ENCODE measurements around the gene ZNF710.

Gene ZNF710

DNA sequence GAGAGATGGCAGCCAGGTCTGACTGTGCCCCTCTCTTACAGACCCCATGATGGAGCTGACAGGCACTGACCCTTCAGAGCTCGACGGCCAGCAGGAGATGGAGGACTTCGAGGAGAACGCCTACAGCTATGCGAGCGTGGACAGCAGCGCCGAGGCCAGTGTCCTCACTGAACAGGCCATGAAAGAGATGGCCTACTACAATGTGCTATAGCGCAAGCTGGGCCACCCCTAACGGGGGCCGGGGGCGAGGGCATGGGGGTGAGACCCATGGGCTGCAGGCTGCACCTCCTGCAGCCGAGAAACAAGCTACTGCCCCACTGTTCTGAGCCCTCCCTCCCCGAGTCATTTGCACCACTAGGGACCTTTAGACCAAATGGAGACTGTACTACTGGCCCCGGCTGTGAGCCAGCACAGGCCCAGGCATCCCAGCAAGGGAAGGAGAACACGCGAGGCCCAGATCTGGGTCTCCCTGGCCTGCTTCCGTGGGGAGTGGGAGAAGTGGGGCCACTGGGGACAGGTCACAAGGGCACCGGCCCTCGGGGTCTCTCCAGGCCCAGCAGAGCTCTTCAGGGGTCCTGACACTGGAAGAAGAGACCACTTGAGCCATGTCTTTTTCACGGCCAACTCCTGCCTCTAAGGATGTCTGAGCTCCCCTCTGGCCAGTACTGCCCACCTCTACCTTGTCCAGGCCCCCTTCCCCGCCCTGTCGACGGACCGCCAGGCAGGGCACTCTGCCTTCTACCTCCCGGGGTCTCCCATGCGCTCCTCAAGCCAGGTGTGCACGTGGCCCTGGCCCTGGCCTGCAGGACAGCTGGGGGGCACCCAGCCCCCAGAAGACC lies 78.7 kb downstream of the ZNF710 start:
- no peak for DNase-seq (ENCODE audit: low spot score)

DNA sequence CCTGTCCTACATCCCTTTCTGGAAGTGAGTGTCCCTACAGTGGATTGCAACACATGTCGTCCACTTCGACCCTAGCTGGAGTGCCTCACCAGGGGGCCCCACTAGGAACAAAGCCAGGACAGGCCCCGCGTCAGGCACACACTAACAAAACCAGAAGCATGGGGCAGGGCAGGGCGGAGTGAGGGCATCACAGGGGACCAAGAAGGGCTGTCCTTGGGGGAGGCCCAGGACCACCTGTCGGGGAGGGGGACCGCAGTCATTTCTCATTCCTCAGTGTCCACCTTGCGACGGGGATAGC lies 79.3 kb downstream of the ZNF710 start:
- DNase-seq (ENCODE audit: low spot score) = no peak

DNA sequence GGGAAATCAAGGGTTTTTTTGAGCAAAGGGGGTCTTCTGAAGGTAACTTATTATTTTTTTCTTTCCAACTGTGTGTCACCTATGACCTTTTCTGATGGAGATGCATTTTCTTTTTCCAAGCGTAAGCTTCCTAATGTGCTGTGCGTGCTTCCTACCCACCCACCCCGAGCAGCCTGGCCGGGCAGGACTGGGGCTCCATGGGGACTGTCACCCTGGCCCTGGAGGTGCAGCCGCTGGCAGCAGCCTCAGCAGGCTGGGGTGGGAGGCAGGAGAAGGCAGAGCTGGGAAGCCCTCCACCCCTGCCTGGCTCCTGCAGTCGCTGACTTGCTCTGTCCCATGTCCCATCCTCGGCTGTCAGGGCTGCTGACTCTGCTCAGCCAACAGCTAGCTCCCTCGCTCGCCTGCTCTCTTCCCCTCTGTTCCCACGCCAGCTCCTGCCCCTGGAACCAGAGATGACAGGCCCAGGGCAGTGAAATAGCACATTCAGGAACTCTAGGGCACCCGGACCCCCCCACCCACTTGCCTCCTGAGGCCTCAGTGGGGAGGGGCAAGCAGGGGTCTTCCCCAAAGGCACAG lies 79.8 kb downstream of the ZNF710 start:
- DNase-seq (ENCODE audit: low spot score) = no peak

DNA sequence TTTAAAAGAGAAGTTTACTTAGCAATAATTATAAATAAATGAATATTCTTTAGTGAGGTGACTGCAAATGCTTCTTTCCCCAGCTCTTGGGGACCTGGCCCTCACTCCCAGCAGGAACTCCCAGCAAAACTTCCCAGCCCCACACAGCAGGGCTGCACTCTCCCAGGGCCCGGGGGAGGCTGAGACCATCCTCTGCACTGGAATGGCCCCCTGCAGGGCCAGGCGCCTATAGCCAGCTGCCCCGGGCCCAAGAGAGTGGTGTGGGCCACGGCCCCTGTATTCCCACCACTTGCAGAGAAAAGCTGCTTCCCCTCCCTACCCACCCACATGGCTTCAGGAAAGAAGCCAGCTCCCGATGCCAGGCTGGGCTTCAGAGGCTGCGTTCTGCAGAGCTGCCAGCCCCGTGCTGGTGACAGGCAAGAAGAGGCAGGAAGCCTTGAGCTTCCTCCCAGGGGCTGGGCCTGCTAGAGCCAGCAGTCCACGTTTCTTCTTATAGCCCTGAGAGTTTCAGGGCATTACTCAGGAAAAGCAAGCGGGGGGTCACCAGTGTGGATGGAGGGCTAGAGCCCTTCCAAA lies 81.1 kb downstream of the ZNF710 start:
- no peak for DNase-seq (ENCODE audit: low spot score)

DNA sequence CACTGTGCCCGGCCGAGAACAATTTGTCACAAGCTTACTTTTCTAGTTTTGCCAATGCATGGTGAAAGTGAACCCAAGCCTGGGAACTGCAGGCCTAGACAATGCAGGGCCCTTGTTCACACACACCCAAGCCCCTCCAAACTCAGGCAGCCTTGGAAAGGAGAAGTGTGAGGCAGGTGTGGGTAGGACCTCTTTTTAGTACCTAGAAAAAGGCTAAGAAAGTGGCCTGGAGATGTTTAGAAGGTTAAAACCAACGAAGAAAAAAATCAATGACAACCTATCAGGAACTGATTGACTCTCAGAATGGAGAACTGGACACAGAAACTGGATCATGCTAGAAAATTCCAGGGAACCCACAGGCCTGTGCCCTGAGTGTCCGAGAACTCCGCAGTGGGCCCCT lies 82.3 kb downstream of the ZNF710 start:
- DNase-seq (ENCODE audit: low spot score) = no peak

DNA sequence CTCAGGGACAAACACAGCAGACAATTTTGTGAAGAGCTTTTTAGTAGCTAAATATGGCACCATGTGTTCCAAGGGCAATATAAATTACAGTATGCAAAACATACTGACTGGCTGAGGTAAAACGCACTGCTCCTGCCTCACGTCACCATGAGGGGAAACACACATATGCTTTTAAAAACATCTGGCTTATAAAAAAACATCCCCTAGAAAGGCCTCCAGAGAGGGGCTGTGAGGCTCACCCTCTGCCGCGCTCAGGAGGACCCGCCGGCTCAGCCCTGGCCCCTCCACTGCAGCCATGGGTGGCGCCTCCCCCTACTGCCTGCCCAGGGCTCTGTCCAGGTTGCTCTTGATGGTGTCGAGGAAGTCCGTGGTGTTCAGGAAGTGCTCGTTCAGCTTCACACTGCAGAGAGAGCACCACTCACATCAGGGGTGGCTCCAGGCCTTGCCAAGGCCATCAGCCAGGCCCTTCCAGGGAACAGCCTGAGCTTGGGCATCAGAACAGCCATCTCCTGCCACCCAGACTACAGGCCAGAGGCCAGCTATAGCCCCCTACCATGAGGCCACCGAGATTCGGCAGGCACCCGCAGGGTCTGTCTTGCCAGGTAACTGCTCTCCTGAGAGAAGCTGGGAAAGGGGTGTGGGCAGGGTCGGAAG lies 83.0 kb downstream of the ZNF710 start:
- DNase-seq (ENCODE audit: low spot score) = no peak

DNA sequence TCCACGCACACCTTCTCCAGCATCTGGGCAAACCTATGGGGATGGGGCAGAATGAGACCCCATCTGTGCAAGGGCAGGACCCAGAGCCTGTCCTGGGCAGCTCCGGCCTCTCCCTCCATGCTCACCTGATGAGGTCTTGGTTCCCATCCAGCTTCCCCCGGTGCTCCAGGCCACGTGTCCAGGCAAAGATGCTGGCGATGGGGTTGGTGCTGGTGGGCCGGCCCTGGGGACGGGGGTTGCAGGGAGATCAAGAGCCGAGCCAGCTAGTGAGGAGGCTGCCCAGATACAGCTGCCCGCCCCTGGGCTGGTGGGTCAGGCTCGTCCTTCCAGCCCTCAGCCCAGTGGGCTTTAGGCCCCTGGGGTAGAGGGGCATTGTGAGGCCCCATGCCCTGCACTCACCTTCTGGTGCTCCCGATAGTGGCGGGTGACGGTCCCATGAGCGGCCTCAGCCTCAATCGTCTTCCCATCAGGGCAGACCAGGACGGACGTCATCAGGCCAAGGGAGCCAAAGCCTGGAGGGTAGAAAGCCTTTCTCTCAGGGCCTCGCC lies 83.8 kb downstream of the ZNF710 start:
- DNase-seq (ENCODE audit: low spot score) = no peak

DNA sequence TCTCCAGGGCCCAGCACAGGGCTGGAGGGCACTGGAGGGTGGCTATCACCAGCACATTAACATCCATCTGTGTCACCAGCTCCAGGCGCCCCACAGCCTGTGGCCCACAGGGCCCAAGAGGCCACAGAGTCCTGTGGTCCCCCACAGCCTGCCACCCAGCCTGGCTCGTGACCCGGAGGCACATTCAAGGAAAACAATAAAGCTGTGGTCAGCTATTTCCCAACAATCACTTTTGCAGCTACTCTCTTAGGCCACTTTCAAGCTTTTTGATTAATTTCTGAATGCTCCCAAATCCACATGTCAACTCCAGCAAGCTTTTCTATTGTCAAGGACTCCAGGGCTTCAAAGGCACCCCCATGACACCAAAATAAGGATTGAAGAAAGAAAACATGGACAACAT lies 84.4 kb downstream of the ZNF710 start:
- no peak for DNase-seq (ENCODE audit: low spot score)

DNA sequence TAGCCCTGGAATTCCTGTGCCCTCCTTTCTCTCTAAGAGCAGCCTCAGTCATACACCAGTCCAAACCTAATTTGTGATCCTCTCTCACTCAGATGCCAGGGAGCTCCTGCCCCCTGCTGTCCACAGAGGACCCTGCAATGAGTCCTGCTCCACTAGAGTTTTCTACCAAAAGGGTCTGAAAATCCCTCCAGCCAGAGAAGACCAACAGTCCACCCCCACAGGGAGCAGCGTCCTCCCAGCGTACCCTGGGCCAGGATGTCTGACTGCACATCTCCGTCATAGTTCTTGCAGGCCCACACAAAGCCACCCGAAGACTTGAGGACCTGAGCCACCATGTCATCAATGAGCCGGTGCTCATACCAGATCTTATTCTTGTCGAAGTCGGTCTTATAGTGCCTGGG lies 85.7 kb downstream of the ZNF710 start:
- DNase-seq (ENCODE audit: low spot score) = peak; percentile 38

DNA sequence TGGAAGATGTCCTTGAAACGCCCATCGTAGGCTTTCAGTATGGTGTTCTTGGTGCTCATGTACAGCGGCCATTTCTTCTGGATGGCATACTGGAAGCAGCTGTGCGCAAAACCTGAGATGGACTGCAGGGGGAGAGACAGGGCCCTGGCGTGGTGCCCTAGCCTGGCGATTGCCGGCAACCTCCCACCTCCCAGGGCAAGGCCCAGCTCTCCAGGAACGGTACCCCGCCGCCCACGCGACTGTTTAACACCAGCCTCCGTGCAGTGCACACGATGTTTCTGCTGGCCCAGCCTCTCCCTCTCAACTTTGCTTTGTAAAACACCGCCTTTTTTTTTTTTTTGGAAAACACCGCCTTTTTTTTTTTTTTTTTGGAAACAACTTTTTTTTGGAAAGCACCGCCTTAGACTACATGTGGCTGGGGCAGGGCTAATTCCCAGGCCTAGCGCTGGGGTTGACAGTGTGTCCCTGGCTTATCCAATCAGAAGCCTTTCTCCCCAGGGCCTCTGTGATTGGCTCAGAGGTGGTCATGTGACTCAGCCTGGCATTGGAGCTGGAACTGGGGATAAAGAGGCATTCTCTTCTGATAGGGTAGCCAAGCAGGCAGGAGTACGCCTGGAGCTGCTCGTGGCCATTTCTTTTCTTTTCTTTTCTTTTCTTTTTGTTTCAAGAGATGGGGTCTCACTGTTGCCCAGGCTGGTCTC lies 86.5 kb downstream of the ZNF710 start:
- peak; percentile 32 for DNase-seq (ENCODE audit: low spot score)

DNA sequence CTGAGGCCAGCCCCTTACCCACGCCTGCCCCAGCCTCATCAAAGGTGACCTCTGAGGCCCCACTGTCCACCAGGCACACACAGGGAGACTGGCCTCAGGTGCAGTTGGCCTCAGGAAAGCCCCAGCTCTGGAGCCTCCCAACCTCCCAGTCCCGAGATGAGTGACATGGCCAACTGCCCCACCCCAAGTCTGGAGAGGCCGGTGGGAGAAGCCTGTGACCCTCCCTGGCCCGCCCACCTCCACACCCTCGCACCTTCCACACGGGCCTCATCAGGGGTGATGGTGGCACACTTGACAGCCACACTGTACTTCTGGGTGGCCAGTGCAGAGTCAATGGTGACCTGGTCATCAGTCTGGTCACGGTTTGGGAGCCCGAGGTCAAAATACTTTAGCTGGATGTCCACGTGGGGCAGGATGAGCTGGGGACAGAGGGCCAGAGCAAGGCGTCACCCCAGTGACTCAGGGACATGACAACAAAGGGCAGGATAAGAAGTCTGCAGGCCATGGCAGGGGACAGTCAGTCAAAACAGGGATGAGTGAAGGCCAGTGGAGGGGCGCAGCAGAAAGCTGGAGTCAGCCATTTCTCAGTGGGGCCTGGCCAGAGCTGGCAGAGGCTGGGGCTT lies 89.2 kb downstream of the ZNF710 start:
- DNase-seq (ENCODE audit: low spot score) = no peak

DNA sequence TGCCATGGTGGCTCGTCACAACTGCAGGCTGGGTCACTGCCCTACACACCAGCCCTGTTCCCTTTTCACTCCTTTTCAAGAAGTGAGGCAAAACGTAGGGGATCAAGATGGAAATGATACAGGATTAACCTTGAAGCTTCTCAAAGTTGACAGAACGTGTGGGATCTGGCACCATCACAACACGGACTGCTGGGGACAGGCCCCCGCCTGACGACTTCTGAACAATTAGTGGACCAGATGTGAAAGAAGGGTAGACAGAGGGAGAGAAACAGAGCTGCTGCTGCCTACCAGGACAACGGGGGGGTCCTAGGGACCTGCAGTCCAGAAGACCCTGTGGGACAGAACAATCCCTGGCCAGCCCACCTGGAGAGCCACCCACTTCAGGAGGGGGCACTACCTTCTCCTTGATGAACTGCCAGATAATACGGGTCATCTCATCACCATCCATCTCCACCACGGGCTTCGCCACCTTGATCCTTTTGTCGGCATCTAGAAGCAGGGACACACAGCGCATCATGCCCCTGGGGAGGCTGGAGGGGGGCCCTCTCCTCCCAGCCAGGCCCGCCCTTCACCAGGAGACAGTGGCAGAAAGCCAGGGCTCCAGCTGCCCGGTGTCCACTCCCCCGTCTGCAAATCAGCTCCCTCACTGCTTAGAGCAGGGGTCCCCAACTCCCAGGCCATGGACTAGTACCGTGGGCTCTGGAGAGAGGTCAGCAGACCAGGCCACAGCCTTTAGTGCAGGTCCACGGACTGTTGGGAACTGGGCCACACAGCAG lies 90.2 kb downstream of the ZNF710 start:
- no peak for DNase-seq (ENCODE audit: low spot score)

DNA sequence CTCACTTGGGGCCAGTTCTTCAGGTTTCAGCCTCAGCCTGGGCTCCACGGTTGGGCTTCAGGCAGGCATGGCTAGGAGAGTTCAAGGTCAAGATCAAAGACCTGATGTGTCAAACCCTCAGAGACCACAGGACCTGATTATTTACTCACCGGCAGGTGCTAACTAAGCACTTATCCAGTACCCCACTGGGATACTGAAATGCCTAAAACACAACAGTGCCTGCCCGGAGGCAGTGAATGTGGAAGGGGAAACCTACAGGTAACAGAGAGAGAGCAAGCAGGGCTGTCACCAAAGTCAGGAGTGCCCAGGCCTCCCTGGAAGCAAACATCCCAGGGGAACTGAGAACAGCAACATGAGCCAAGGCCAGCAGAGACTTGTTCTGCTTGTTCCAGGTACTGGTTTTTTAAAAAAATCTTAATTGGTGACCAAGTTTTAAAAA lies 94.4 kb downstream of the ZNF710 start:
- DNase-seq (ENCODE audit: low spot score) = no peak

DNA sequence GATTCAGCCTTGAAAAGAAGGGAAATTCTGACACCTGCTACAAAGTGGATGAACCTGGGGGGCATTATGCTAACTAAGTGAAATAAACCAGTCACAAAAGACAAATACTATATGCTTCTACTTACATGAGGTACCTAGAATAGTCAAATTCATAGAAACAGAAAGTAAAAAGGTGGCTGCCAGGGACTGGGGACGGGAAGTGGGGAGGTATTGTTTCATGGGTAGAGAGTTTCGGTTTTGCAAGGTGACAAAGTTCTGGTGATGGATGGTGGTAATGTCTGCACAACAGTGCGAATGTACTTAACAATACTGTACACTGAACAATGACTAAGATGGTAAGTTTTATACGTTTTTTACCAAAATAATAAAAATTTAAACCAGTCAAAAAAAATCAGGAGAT lies 96.4 kb downstream of the ZNF710 start:
- DNase-seq (ENCODE audit: low spot score) = no peak

DNA sequence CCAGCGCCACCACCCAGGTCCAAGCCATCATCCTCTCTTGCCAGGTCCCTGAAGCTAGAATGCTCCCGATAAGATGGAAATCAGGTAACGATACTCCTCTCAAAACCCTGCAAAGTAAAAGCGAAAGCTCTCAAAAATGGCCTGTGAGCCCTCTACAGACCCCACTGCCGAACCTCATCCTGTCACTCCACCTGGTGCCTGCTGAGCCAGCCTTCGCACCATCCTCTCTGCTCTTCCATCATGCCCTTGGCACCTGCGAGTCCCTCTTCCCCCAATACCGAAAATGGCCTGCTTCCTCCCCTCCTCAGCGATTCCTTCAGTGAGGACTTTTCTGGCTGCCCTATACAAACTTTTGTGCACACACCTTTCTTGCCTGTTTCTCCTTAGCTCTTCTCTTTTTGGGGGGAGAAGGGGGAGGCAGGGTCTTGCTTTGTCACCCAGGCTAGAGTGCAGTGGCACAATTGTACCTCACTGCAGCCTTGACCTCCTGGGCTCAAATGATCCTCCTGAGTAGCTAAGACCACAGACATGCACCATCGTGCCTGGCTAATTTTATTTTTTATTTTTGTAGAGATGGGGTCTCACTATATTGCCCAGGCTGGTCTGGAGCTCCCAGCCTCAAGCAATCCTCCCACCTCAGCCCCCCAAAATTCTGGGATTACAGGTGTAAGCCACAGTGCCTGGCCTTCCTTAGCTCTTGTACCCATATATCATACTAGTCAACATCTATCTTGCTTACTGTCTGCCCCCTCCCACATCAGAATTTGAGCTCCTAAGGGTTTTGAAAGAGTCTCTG lies 98.1 kb downstream of the ZNF710 start:
- no peak for DNase-seq (ENCODE audit: low spot score)

DNA sequence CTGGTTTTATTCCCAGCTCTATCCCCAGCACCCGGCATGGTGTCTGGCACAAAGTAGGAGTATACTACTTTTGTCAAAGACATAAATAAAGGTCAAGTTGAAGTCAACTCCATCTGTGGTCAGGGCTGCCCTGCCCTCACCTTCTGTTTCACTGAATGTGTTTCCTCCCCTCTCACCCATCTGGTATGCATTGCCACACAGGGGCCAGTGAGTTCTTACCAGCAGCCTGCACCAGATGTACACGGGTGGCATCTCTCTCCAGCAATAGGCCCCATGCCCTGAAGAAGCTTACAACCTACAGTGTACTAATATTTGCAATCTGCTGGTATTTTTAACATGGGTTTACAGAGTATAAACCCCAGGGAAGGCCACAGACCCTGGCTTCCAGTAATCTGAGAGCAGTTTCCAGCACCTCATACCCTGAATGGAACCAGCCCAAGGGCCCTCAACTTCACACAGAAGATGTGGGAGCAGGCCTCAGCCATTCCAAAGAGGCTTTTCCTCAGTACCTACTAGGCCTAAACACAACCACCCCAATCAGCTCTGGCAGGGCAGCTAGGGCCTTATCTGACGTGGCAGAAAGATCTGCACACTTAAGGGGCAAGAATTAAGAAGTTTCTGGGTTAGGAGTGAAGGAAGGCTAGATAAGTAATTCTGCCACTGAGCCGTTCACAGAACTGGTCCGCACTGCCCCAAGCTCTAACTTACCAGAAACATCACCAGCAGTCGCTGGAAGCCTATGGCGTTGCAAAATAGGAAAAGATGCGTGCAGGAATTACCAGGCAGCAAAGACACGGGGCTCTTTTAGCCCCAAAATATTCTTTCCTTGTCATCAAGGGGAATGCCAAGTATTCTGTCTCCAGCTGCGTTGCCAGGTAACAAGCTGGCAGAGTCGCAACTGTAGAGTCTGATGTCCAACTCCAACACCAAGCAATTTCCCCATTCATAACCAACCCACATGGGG lies 99.0 kb downstream of the ZNF710 start:
- no peak for DNase-seq (ENCODE audit: low spot score)

DNA sequence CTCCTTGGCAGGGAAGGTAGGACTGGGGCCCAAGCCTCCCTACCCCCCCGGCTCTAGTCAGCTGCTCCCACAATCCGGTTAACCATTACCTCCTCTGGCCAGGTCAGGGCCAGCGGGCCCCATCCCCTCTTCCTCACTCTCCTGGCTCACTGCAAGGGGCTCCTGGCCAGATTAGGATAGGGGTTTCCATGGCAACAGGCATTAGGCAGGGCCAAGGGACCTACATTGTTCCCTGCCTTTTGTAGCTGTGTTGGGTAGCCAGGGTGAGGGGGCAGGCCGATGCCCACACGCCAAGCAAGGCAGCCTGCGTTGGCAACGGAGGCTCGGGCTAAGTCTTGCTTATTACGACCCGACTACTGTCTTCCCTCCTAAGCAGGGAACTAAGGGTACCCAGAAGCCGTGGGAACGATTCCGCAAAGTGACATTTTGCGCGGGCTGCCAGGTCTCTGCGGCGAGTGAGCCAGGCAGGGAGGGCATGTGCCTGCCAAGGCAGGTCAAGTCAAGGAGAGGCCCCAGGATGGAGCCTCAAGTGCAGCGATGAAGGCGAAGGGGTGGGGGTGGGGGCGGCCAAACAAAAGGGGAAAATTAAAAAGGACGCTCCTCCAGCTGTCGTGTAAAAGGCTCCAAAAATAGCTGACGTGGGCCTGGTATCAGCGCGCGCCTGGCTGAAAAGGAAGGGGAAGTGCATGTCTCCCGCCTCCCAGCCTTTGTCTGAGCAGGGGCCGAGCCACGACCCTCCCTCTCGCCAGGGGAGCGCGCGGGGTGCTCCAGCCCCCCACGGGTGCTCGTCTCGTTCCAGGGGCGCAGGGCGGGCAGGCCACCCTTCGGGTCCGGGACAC lies 100.2 kb downstream of the ZNF710 start:
- DNase-seq (ENCODE audit: low spot score) = peak; percentile 49

Data from SK-N-DZ (cell line).